Raji (cell line): ENCODE data around the gene CNTNAP2.

Source experiments
- POLR2A ChIP-seq: IDR thresholded peaks from 2 replicates; pipeline ENCODE4 v1.6.1; 2011; ENCODE audit warnings: low read depth, low read length, control low read depth; ENCODE audit not compliant: insufficient read depth

The CNTNAP2 gene

GRCh38 chr7:146658604-146659003 lies 542.0 kb downstream of the CNTNAP2 start:
- no peak for TF ChIP-seq POLR2A

- TF ChIP-seq POLR2A = no peak
These were observed 543.1 kb downstream of the CNTNAP2 start for GRCh38 chr7:146659732-146660131.

GRCh38 chr7:146660839-146661238 lies 544.2 kb downstream of the CNTNAP2 start:
- TF ChIP-seq POLR2A = no peak

- no peak for TF ChIP-seq POLR2A
These were observed 544.8 kb downstream of the CNTNAP2 start for GRCh38 chr7:146661435-146661834.

- TF ChIP-seq POLR2A = no peak
These were observed 545.3 kb downstream of the CNTNAP2 start for GRCh38 chr7:146661929-146662328.

- no peak for TF ChIP-seq POLR2A
These were observed 548.4 kb downstream of the CNTNAP2 start for GRCh38 chr7:146665023-146665422.

- no peak for TF ChIP-seq POLR2A
These were observed 553.9 kb downstream of the CNTNAP2 start for GRCh38 chr7:146670532-146670931.

- no peak for TF ChIP-seq POLR2A
These were observed 564.9 kb downstream of the CNTNAP2 start for GRCh38 chr7:146681487-146681886.

GRCh38 chr7:146683439-146683838 lies 566.8 kb downstream of the CNTNAP2 start:
- TF ChIP-seq POLR2A = no peak

- TF ChIP-seq POLR2A = no peak
These were observed 574.4 kb downstream of the CNTNAP2 start for GRCh38 chr7:146690987-146691386.

- no peak for TF ChIP-seq POLR2A
These were observed 582.5 kb downstream of the CNTNAP2 start for GRCh38 chr7:146698995-146699610.

GRCh38 chr7:146700015-146700560 lies 583.5 kb downstream of the CNTNAP2 start:
- no peak for TF ChIP-seq POLR2A

GRCh38 chr7:146701166-146701565 lies 584.6 kb downstream of the CNTNAP2 start:
- no peak for TF ChIP-seq POLR2A

GRCh38 chr7:146702898-146703297 lies 586.3 kb downstream of the CNTNAP2 start:
- TF ChIP-seq POLR2A = no peak

GRCh38 chr7:146709451-146710027 lies 592.9 kb downstream of the CNTNAP2 start:
- no peak for TF ChIP-seq POLR2A

- no peak for TF ChIP-seq POLR2A
These were observed 596.6 kb downstream of the CNTNAP2 start for GRCh38 chr7:146713205-146713604.

GRCh38 chr7:146713934-146714333 lies 597.3 kb downstream of the CNTNAP2 start:
- TF ChIP-seq POLR2A = no peak

GRCh38 chr7:146720195-146720594 lies 603.6 kb downstream of the CNTNAP2 start:
- no peak for TF ChIP-seq POLR2A

- TF ChIP-seq POLR2A = no peak
These were observed 606.4 kb downstream of the CNTNAP2 start for GRCh38 chr7:146722986-146723385.
